DMS79 (cell line): ENCODE measurements around the gene ANKLE2.
"Not testable (repeated sequence)": the region's sequence is repeated elsewhere in the genome, so short reads cannot be mapped to it uniquely, and the experiment has no call there.

Source experiments
- DNase-seq: peaks from one replicate; lab custom pipeline; 2025; lab: John Stamatoyannopoulos, UW

ANKLE2 gene

DNA sequence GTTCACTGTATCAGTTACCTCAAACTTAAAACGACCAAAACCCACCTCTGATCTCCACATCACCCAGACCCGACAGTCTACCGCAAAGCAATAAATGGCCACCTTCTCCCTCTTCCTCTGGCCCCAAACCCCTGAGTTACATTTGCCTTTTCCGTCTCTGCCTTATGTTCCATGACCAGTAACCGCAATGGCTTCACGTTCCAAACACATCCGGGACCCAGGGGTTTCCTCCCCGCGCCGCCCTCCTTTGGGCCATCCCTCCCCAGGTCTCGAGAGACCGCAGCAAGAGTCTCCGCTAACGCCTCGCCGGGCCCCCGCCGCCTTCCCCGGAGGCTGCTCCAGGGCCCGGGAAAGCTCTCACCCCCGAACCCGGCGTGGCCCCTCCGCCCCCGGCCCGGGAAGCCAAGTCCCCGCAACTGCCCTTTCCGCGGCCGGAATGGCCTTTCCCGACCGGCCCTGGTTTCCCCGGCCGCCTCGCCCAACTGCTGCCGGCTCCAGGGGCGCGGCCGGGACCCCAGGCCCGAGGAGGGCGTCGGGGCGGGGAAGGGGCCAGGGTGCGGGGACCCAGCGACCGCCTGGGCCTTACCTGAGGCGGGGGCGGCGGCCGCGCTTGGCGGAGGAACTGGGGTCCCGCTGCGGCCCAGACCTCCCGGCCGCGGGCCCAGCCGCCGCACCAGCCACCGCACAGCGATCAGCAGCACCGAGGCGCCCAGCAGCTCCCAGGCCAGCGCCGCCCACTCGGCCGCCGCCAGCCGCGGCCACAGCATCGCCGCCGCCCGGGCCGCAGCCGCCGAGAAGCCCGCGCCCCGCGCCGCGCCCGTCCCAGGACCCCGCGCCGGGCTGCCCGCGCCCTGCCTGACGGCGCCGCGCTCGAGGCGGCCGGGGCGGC, at the start of gene ANKLE2:
Gene ANKLE2 (minus strand): TSS at position 801 of the 889 bp plus-strand sequence. CDS start 34 bp downstream, at position 767.
- peak; percentile 29 for DNase-seq

DNA sequence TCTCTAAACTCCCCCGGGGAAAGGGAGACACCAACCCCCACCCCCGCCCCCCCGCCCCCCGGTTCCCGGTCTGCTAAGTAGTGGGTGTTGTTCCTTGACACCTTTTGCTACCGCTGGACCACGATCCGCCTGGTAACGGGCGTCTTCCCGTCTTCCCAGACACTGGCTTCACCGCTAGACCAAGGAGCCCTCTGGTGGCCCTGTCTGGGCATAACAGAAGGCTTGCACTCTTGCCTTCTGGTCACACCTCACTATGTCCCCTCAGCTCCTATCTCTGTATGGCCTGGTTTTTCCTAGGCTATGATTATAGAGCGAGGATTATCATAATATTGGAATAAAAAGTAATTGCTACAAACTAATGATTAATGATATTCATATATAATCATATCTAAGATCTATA, 47.8 kb upstream of the ANKLE2 start:
- not testable (repeated sequence) for DNase-seq

GRCh38 chr12:132807295-132808092, 45.9 kb upstream of the ANKLE2 start:
- no peak for DNase-seq

GRCh38 chr12:132806857-132807256, 45.2 kb upstream of the ANKLE2 start:
- no peak for DNase-seq

DNA sequence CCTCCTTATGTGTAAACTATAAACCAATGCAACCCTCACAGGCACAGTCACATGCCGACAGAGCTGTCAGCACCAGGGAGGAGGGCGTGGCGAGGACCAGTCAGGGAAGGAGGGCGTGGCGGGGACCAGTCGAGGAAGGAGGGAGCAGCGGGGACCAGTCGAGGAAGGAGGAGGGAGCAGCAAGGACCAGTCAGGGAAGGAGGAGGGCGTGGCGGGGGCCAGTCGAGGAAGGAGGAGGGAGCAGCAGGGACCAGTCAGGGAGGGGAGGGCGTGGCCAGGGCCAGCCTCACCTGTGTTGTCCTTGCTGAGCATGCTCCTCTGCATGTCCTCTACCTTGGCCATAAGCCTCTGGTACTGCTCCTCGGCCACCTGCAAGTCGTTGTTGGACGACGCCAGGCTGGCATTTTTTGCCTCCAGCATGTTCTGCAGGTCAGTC, 42.8 kb upstream of the ANKLE2 start:
- DNase-seq: no peak

GRCh38 chr12:132803888-132804287, 42.3 kb upstream of the ANKLE2 start:
- DNase-seq: no peak

GRCh38 chr12:132803125-132803524, 41.5 kb upstream of the ANKLE2 start:
- no peak for DNase-seq

- DNase-seq: no peak
These were observed 40.1 kb upstream of the ANKLE2 start for GRCh38 chr12:132801741-132802140.

DNA sequence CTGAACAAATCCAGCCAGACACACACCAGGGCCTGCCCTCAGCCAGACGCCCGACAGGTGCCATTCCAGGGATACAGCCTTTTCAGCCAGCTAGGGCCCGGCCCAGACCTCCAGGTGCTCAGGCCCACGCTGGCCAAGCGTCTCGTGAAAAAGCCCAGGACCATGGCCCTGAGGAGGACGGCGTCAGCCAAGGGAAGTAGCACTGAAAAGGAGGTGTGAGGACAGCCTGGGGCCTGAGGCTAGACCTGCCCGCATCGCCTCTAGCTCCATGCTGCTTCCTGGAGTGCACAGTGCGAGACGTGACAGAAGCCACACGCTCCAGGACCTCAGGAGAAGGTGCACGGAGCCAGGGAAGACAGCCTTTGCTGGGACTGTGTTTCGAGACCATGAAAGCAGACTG, 37.2 kb upstream of the ANKLE2 start:
- no peak for DNase-seq

GRCh38 chr12:132797820-132798570, 36.4 kb upstream of the ANKLE2 start:
- DNase-seq: no peak

- DNase-seq: no peak
These were observed 34.2 kb upstream of the ANKLE2 start for GRCh38 chr12:132795847-132796246.

DNA sequence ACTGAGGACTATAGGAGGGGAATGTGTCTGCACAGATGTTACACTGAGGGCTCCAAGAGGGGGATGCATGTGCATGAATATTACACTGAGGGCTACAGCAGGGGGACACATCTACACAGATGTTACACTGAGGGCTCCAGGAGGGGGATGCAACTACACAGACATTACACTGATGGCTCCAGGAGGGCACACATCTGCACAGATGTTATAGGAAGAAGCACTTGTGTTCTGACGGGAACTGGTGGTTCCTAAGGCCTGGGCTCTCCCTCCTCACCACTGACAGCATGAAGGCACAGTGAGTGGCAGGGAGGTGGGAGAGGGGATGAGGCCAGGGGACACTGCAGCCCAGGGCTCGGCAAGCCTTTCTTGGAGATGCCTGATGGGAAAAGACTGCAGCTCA, 30.3 kb upstream of the ANKLE2 start:
- DNase-seq: not testable (repeated sequence)

GRCh38 chr12:132789099-132789471, 27.5 kb upstream of the ANKLE2 start:
- no peak for DNase-seq

DNA sequence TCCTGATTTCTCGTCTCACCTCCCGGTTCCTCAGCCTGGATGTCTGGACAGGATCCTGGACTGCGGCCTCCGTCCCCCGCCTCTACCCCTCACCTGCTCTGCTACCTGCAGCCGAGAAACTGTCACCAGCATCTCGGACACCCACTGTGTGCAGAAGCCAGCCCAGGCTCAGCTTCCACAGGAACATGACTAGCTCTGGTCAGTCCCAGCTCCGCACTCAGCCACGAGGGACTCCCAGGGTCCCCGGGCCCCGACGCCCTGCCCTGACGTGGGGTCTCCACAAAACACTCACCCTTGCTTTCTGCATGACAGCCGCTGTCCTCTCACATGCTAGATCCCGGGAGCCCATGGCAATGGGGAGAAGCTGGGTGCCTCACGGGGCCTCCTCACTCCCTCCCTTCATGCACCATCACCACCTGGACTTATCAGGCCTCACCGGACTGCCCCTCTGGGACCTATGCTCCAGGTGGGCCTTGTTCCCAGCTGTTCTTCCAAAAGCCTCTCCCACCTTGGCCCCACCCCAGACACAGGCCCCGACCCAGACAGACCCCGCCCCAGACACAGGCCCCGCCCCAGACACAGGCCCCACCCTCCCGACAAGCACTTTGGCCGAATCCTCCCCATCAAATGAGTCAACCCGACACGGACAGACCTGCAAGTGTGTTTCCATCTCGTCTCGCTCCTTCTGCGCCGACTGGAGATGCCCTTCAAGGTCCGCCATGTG, 26.9 kb upstream of the ANKLE2 start:
- no peak for DNase-seq

GRCh38 chr12:132787877-132788276, 26.2 kb upstream of the ANKLE2 start:
- no peak for DNase-seq

GRCh38 chr12:132786192-132786591, 24.6 kb upstream of the ANKLE2 start:
- DNase-seq: no peak

DNA sequence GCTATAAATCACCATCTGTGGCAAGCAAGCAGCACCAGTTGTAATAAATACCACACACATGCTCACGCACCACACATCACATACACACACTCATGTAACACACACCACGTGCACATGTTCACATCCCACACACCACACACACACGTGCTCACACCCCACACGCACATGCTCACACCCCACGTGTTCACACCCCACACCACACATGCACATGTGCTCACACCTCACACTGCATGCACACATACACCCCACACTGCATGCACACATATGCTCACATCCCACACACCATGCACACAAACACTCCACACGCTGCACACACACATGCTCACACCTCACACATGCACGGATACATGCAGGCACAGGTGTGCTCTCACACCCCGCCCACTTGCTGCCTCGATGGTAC, 22.9 kb upstream of the ANKLE2 start:
- DNase-seq: no peak

DNA sequence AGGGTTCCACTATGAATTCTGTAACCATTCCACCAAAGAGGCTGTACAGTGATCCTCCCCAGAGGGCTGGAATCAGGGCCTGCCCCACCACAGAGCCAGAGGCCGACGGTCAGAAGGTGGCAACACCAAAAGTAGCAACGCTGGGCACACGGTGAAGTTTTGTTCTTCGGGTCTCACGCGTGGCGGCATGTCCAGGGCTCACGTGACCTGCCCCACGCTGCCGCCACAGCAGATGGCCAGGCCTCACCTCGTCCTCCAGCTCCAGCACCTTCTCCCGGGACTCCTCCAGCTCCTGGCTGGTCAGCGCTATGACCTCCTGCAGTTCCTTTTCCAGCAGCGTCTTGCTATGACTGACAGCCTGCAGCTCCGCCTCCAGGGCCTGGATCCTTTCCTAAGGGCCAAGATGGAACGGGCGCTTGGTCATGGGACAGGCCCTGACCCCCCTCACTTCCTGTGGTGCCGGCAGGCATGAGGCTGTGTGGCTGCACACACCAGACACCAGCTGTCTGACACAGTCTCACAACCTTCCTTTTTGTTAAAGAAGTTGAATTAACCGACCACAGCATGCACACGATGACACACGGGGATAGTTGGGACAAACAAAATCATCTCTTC, 22.4 kb upstream of the ANKLE2 start:
- DNase-seq: no peak

GRCh38 chr12:132781938-132782337, 20.3 kb upstream of the ANKLE2 start:
- DNase-seq: no peak

DNA sequence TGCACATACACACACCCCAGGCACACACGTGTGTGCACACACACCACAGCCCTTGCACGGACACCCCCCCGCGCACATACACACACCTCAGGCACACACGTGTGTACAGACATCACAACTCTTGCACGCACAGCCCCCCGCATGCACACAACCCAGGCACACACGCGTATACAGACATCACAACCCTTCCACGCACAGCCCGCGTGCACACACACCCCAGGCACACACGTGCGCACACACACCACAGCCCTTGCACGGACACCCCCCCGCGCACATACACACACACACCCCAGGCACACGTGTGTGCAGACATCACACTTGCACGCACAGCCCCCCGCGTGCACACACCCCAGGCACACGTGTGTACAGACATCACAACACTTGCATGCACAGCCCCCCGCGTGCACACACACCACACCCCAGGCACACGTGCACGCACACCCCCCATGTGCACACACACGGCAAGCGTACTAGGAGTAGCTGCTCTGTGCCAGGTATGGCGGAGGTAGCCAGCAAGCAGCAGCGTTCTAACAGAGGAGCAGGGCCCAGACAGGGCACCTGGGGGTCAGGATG, 18.2 kb upstream of the ANKLE2 start:
- DNase-seq: no peak

GRCh38 chr12:132777614-132778013, 16.0 kb upstream of the ANKLE2 start:
- DNase-seq: no peak
